Measurements from ENCODE around the gene CYP4B1.
"Not testable (repeated sequence)": the region's sequence is repeated elsewhere in the genome, so short reads cannot be mapped to it uniquely, and the experiment has no call there.

CYP4B1 gene

GRCh38 chr1:46813858-46814396 is 15.1 kb downstream of the CYP4B1 start:
- FAIRE-seq: no peak

GRCh38 chr1:46815133-46815532 is 16.3 kb downstream of the CYP4B1 start:
- FAIRE-seq: no peak

More at GRCh38 chr1:46813858-46814396, 15.1 kb downstream of the CYP4B1 start:
- DNase-seq (ENCODE audit: low spot score): no peak

GRCh38 chr1:46816930-46817329 is 18.1 kb downstream of the CYP4B1 start:
- FAIRE-seq (no peak), DNase-seq (ENCODE audit: low spot score) (no peak)

More at GRCh38 chr1:46815133-46815532, 16.3 kb downstream of the CYP4B1 start:
- DNase-seq (ENCODE audit: low spot score): no peak

GRCh38 chr1:46817814-46818213 is 19.0 kb downstream of the CYP4B1 start:
- FAIRE-seq (no peak), DNase-seq (ENCODE audit: low spot score) (no peak)

- DNase-seq (ENCODE audit: low spot score) (no peak), FAIRE-seq (no peak)
These were observed 19.7 kb downstream of the CYP4B1 start for GRCh38 chr1:46818591-46818990.

- DNase-seq (ENCODE audit: low spot score) (no peak), FAIRE-seq (no peak)
These were observed 20.5 kb downstream of the CYP4B1 start for GRCh38 chr1:46819335-46819734.

GRCh38 chr1:46820076-46820475 is 21.2 kb downstream of the CYP4B1 start:
- FAIRE-seq (no peak), DNase-seq (ENCODE audit: low spot score) (no peak)

- FAIRE-seq (no peak), DNase-seq (ENCODE audit: low spot score) (no peak)
These were observed 21.8 kb downstream of the CYP4B1 start for GRCh38 chr1:46820560-46821060.

GRCh38 chr1:46822248-46822826 is 23.5 kb downstream of the CYP4B1 start:
- FAIRE-seq: no peak
- no peak for DNase-seq (ENCODE audit: low spot score)

- FAIRE-seq: no peak
- no peak for DNase-seq (ENCODE audit: low spot score)
These were observed 24.3 kb downstream of the CYP4B1 start for GRCh38 chr1:46823151-46823550.

GRCh38 chr1:46826892-46827291 is 28.0 kb downstream of the CYP4B1 start:
- not testable (repeated sequence) for DNase-seq (ENCODE audit: low spot score); FAIRE-seq

- DNase-seq (ENCODE audit: low spot score): no peak
These were observed 31.9 kb downstream of the CYP4B1 start for GRCh38 chr1:46830665-46831322.

GRCh38 chr1:46835469-46835868 is 36.6 kb downstream of the CYP4B1 start:
- DNase-seq (ENCODE audit: low spot score); FAIRE-seq: not testable (repeated sequence)

More at GRCh38 chr1:46830665-46831322, 31.9 kb downstream of the CYP4B1 start:
- no peak for FAIRE-seq

- DNase-seq (ENCODE audit: low spot score); FAIRE-seq: not testable (repeated sequence)
These were observed 47.5 kb downstream of the CYP4B1 start for GRCh38 chr1:46846386-46846785.

GRCh38 chr1:46857660-46858065 is 58.8 kb downstream of the CYP4B1 start:
- peak; percentile 95 for FAIRE-seq
- DNase-seq (ENCODE audit: low spot score): not testable (repeated sequence)

- no peak for DNase-seq (ENCODE audit: low spot score)
- FAIRE-seq: no peak
These were observed 63.5 kb downstream of the CYP4B1 start for GRCh38 chr1:46862348-46862747.
